Myocyte (in vitro differentiated cells): Measurements from ENCODE around the gene ATL3. TPM values are rescaled to one million over a fixed set of nuclear protein-coding genes. Genes with fewer than 3 reads are reported as not detected.
"Not testable (repeated sequence)": the region's sequence is repeated elsewhere in the genome, so short reads cannot be mapped to it uniquely, and the experiment has no call there.

Experiments used
- DNase-seq: peaks from one replicate; pipeline ENCODE4 v3.0.0-alpha.2; 2012; ENCODE audit warnings: low read depth
- total RNA-seq: library from RNA; depleted of rRNA; stranded (reverse); fragments of >200 nt; gene quantifications from 2 replicates; pipeline ENCODE4 v1.2.3, GENCODE V29; 2014

ATL3 gene
- total RNA-seq, 1 donor from 2014 or later, result 28.2 TPM

DNA sequence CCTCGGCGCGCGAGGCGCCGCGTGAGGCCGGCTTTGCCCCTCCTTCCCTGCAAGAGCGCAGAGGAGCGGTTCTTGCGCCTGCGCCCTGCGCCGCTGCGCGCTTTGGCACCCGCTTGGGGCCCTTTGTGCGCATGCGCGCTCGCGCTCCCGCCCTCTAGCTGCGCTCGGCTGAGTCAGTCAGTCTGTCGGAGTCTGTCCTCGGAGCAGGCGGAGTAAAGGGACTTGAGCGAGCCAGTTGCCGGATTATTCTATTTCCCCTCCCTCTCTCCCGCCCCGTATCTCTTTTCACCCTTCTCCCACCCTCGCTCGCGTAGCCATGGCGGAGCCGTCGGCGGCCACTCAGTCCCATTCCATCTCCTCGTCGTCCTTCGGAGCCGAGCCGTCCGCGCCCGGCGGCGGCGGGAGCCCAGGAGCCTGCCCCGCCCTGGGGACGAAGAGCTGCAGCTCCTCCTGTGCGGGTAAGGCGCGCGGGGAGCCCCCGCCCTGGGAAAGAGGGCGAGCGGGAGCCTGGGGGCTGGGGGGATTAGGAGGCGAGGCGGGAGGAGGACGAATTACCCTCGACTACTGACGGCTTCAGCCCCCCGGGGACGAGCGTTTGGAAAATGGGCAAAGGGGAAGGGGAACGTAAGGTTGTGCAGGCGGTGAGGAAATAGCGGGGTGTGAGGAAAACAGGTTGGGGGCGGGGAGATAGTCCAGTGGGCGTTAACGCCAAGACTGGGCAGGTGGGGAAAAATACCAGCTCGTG is 10.3 kb upstream of the ATL3 start, which contains the start of gene RTN3:
RTN3 (plus strand) TSS at position 180 of the 745 bp plus-strand sequence; CDS start at position 317, 137 bp downstream.
- peak; percentile 98 for DNase-seq

DNA sequence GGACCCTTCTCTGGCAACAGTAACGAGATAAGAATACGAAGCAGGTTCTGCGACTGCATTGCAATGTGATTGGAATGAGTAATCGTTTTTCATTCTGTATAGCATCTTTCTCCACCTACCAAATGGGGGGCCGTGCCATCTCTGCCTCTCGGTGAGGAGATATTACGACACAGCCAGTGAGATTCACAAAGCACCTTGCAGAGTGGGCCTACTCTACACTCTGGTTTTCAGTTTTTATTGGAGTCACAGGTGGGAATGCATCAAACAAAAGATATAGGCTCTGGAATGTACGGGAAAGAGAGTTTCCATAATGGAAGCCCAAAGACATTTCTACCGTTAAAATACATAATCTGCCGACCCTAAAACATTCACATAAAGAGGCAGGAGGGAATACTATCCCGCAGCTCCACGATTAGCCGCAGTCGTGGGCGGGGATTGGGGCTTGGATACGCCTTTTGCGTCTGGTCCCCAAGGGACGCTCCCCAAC is 9.7 kb upstream of the ATL3 start:
- DNase-seq, result no peak

DNA sequence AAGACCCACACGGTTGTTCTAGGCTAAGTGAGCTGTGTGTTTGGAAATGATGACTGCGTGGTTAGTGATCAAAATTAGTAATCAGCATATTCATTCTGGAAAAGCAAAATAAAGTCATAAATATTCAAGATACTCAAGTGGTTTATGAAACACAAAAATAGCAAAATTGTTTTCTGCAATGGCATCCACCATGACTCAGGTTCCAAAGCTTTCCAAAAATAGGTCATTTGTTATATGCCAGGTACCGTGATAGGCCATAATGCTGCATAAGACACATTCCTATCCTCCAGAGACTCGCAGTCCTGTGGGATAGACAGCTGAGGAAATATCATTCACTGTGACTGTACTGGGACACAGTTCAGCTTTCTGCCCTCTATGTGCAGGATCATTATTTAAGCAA is 2.4 kb upstream of the ATL3 start:
- DNase-seq, result peak; percentile 82

DNA sequence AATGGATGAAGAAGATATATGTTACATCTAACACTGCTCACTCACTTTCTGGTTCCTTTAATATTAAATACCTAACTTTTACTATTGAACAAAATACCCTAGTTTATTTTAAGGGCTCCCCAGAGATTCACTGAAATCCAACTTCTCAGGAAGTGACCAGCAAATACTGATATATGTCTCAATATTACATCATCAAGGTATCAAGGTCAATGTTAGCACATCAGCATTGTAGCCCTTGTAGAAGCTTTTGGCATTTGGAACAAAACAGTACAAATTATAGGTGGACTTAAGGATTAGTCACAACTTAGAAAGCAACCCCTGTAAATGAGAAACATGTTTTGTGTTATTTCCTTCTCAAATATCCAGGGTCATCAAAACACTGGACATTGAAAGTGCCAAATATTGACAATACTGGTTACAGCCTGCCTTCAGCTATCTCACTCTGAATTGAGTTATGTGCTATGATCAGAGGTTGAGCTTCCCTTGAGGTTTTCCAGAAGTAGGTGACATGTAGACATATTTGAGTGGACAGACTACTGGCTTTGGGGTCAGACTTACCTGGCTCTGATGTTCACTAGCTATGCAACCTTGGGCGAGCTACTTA is 1.9 kb upstream of the ATL3 start:
- no peak for DNase-seq

DNA sequence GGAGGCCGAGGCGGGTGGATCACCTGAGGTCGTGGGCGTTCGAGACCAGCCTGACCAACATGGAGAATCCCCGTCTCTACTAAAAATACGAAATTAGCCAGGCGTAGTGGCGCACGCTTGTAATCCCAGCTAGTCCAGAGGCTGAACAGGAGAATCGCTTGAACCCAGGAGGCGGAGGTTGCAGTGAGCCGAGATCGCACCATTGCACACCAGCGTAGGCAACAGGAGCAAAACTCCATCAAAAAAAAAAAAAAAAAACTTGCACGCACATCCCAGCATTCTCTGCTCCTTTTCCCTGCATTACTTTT is 934 bp upstream of the ATL3 start:
- no peak for DNase-seq

DNA sequence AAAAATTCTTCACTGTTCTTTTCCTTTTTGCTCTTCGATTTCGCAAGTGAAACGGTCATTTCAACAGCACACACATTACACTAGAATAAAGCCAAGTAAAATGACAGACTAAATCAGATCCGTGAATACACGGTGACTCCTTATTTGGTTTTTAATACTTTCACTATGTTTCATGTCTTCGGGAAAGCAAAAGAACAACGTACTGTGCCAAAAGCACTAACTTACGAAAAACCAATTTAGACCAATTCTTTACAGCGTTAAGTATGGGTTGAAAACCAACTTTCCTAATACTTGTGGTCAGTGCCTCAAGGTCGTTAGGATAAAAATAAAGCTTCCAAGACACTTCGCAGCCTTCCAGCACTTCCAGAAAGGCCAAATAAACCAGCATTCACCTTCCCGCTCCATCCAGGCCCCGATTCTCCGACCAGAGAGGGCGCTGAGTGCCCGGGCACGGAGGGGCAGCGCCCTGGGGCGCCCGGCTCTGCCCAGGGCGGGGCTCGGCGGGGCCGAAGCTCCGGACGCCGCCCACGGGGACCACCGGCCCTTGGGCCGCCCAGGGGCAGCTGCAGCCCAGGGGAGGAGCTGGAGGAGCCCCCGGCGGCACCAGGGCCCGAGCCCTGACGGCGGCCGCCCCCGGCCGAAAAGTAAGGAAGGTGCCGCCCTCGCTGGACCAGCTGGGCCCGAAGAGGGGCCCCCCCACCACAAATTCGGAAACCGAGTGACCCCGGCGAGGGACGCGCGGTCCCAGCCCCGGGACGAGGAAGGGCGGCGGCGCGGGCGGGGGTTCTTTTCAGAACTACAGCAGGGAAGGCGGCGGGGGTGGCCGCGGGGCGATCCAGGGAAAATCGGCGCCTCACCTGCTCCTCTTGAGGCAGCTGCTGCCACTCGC is 499 bp downstream of the ATL3 start:
- DNase-seq, result peak; percentile 82

DNA sequence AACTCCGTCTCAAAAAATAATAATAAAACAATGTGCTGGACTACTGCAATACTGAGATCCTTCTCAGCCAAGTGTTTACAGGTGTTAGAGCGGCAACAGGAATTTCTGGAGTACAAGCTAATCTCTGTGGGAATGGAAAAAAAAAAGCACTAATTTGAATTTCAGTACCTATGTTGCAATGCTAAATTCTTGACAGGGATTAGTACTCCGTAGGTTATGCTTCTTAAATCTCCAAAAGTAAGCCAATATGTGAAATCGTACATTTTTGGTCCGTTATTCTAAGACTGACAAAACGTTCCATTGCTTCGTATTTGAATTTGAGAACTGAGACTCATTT is 1.1 kb downstream of the ATL3 start:
- no peak for DNase-seq

DNA sequence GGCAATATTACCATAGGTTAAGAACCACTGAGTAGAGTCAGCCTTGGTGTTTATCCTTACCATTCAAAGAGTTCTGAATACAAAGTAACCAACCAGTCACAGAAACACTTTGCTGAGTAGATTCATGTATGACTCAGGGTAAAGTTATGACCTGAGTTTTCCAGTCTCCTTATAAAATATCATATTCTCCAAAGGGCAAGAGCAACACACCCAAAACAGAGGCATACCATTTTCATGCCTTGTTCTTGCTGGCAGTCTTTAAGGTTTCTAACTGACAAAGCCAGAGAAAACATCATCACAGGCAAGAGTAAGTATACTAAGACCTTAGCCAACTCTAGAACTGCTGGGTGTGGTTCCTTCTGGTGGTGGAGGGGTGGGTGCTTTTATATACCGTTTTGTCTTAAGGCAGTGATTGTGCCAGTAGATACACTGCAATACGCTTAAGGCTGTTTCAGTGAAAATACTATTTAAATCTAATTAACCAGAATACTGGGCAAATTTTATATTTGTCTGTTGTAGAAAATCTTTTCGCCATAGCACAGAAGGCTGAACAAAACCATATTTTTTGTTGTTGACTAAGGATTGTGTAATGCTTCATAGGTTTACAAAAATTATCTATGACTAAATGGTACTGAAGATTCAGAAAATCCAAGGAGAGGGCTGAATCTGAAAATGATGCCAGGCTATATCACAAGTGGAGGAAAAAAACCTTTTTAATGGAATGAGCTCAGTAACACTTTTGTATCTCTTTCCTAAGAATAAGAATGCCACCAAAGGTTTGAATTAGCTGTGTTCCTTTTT is 3.0 kb downstream of the ATL3 start:
- DNase-seq, result peak; percentile 65

DNA sequence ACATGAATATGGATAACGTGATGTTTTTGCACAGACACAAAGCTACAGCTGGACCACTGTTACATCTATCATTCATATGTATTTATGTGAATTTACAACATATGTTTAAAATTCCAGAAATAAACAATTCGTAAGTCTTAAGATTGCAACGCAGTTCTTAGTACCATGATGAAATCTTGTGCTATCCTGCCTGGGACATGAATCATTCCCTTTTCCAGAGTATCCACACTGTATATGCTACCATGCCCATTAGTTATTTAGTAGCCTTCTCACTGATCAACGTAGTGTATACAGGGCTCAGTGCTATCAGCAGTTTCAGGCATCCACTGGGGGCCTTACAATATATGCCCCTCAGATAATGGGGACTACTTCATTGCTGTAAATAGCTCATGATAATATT is 4.3 kb downstream of the ATL3 start:
- no peak for DNase-seq

DNA sequence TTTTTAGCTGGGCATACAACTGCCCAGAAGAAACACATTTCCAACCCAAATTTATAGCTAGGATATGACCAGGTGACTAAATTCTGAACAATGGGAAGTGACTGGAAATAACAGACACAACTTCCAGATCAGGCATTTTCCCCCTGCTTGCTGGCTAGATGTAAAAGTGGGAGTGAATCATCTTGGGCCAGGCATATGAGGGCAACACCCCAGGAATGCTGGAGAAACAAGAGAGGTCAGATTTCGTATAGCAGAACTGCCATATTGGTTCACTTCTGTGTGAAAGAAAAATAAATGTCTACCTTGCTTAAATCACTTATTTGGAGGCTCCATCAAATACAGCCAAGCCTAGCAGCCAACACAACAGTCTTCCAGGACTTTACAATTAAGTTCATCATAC is 7.4 kb downstream of the ATL3 start:
- peak; percentile 44 for DNase-seq

DNA sequence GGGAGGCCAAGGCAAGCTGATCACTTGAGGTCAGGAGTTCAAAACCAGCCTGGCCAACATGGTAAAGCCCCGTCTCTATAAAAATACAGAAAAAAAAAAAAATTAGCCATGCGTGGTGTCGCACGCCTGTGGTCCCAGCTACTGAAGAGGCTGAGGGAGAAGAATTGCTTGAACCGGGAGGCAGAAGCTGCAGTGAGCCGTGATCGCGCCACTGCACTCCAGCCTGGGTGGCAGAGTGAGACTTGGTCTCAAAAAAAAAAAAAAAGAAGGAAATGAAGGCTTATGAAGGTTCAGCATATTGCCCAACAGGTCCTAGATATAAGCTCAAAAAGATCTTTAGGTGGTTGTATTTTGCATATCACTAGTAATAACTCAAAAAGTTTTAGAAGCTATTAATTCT is 10.2 kb downstream of the ATL3 start:
- no peak for DNase-seq

DNA sequence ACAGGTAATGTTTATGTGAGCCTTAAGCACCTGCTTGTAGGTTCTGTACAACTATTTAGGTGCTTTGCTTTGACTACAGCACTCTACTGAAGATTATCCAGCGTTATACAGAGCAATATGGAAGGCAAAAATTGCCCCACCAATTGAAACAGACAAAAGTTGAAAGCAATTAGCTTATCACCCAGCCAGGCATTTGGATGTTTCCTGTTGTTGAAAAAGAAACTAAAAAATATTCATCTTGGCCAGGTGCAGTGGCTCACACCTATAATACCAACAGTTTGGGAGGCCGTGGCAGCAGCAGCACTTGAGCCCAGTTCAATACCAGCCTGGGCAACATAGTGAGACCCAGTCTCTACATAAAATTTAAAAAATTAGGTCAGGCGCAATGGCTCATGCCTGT is 18.5 kb downstream of the ATL3 start:
- no peak for DNase-seq

DNA sequence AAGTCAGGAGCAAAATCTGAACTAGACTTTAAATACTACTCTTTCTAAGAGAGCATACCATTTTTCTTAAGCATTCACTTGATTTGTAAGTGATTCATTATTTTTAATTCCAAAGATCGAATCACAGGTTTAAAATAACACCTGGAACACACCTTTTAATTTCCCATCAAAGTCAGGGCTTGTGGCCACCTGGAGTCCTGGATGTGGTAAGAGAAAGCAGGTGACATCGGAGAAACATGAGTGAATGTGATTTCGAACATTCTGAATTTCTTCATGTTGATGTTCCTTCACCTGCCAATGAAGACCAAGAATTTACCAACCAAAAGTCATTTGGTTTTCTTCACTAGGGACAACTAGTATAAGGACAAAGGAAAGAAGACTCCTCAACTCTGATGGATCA is 28.0 kb downstream of the ATL3 start:
- DNase-seq, result no peak

DNA sequence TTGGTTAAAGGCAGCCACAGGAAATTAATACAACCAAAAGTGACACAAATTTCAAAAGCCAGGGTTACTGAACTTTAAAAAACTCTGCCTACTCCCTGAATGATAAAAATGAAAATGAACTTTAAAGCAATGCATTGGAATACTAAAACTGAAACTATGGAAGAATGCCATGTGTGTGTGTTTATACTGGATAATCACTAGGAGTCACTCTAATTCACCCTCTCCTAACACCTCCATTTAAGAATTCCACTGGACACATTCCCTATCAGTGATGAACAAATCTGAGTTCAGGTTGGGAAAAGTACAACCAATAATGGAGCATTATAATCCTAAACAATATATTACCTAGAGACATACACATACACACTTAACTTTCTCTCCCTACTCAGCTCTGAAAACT is 29.4 kb downstream of the ATL3 start:
- DNase-seq, result no peak

DNA sequence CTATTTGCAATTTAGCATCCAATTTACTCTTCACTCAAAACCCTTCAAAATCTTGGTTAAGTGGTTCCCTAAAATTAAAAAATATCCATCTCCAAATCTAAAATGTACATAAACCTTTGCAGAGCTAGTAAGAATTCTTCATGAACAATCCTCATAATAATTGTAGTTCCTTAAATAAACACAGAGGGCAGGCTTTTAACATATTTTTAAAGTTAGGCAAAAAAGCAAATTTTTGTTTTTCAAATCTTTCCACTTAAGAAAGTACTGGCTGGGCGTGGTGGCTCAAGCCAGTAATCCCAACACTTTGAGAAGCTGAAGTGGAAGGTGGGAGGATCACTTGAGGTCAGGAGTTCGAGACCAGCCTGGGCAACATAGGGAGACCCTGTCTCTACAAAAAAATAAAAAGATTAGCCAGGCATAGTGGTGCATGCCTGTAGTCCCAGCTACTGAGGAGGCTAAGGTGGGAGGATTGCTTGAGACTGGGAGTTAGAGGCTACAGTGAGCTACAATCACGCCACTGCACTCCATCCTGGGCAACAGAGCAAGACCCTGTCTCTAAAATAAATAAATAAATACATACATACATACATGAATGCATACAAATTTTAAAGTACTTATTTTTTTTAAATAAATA is 31.9 kb downstream of the ATL3 start:
- peak; percentile 29 for DNase-seq

DNA sequence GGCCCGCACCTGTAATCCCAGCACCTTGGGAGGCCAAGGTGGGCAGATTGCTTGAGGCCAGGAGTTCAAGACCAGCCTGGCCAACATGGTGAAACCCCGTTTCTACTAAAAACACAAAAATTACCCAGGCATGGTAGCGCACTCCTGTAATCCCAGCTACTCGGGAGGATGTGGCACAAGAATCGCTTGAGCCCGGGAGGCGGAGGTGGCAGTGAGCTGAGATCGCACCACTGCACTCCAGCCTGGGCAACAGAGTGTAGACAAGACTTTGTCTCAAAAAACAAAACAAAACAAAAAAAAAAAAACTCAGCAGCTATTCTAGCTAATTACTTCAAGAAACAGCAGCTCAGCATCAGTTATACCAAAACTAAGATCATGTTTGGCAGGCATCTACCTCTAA is 32.7 kb downstream of the ATL3 start:
- not testable (repeated sequence) for DNase-seq

DNA sequence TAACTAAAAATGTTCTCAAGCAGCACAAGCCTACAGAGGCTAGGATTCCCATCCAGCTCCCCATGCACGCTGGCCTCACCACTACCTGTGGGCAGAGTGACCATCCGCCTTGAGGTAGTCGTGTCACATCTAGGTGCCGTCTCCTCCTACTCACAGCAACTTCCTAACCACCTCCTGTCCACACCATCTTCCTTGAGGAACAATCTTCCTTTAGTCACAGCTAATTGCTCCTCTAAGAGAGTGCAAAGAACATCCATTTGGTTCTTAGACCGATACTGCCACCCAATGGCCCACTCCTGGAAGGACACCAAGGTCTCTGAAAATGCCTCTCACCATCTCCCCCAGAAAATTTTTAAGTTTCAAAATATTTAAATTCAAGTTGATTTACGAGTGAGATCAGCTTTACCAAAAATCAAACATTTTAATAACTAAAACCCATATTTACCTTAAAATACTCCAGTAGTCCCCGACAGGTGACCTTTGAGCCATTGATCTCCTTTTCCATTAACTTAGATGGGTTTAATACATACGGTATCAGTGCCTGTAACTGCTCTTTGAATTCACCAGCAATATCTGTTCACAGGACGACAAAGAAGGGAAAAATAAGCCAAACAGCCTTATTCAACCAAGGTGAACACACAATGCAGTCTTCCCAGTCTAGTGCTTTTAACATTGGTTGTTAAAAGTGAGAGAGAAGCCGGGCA is 35.3 kb downstream of the ATL3 start:
- DNase-seq, result peak; percentile 75

DNA sequence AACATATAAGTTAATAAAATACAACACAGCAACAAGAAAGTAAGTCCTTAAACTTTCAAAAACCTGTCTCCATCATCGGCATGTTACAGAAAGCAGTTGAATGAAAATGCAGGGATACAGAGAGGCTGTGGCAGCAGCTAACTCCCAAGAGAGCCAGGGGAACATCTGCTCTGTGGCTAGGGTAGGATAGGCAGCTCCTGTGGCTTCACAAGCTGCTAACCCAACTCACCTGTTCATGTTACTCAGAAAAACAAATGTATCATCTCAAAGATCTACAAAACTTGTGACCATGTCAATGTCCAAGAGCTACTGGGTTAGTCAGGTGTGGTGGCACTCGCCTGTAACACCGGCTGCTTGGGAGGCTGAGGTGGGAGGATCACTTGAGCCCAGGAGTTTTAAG is 41.8 kb downstream of the ATL3 start:
- peak; percentile 87 for DNase-seq

DNA sequence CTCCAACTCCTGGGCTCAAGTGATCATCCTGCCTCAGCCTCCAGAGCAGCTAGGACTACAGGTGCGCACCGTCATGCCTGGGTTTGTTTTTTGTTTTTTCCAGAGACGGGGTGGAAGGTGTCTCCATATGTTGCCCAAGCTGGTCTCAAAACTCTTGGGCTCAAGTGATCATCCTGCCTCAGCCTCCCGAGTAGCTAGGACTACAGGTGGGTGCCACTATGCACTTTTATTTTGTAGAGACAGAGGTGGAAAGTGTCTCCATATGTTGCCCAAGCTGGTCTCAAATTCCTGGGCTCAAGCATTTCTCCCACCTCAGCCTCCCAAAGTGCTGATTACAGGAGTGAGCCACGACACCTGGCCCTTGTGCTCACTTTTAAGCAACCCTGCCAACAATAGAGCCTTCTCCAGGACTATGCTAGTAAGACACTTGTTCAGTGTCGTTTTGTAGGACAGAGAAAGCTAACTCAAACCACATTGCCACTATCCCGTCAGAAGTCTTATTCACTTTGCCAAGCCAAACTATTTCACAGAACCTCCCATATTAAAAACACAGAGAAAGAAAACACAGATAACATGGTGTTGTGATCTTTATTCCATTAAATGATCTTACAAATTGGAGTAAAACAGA is 47.5 kb downstream of the ATL3 start:
- DNase-seq, result peak; percentile 23

DNA sequence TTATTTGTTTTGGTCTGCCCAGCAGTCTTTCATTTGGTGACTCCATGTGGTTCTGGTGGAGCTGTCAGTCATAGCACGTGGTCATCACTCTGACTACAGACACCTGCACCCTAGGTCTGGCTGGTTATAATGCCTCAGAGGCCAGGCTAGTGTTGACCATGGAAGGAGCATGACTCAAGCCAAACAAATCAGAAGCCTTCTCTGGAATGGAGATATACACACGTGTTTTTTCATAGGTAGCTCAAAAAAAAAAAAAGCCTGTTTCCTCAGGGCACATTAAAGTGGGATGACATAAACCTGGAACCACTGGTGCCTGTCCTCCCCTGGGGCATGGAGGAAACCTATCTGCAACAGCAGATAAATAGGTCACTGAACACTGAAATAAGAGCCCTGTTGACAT is 48.9 kb downstream of the ATL3 start:
- no peak for DNase-seq
